Testis (tissue), 3 donors: ENCODE data around the gene ARL6IP6. TPM values are rescaled to one million over a fixed set of nuclear protein-coding genes. Genes with fewer than 3 reads are reported as not detected.
"Not testable (repeated sequence)": the region's sequence is repeated elsewhere in the genome, so short reads cannot be mapped to it uniquely, and the experiment has no call there.

Experiments used
- DNase-seq: peaks from one replicate; pipeline ENCODE4 v3.0.0-alpha.2; 2019
- H3K27ac ChIP-seq, 2 donors: fragments of 200-600 bp; sonication (generic); one replicate each; pipeline ENCODE4 v1.5.1; 2019
- H3K27me3 ChIP-seq: fragments of 200-600 bp; sonication (generic); one replicate; pipeline ENCODE4 v1.5.1; 2019
- H3K36me3 ChIP-seq: fragments of 200-600 bp; sonication (generic); one replicate; pipeline ENCODE4 v1.5.1; 2017; ENCODE audit warnings: low read depth; ENCODE audit errors: missing control alignments
- H3K4me1 ChIP-seq: fragments of 200-600 bp; sonication (generic); one replicate; pipeline ENCODE4 v1.5.1; 2019
- H3K4me3 ChIP-seq, 2 donors: fragments of 200-600 bp; sonication (generic); one replicate each; pipeline ENCODE4 v1.5.1; 2017 to 2019
- H3K9me3 ChIP-seq: fragments of 200-600 bp; sonication (generic); one replicate; pipeline ENCODE4 v1.5.1; 2017
- CTCF ChIP-seq, 3 experiments: fragments of 450-650 bp in 2 of 3; fragments of 200-600 bp in 1 of 3; sonication (generic) in 1 of 3; IDR thresholded peaks; one replicate each; pipeline ENCODE4 v1.5.1; 2016 to 2019; ENCODE audit warnings: antibody characterized with exemption in 3 of 3, mild to moderate bottlenecking in 2 of 3, moderate library complexity in 1 of 3
- POLR2A ChIP-seq: fragments of 450-650 bp; IDR thresholded peaks from one replicate; pipeline ENCODE4 v1.6.1; 2017; ENCODE audit warnings: antibody characterized with exemption, mild to moderate bottlenecking, moderate library complexity
- WGBS, 2 donors: methylation state at CpG; one replicate each; pipeline ENCODE4 v1.1.5; 2018; 5-methylcytosine and 5-hydroxymethylcytosine counted together
- intact Hi-C: fragments of 100-400 bp; cut with DNase I; formaldehyde crosslinking; loops from one replicate; pipeline ENCODE4 v1.15.1; 2023; ENCODE audit warnings: low total_unique reads
- polyA plus RNA-seq: library from polyadenylated mRNA; stranded (reverse); fragments of 350-450 nt; fragmentation: Illumina TruSeq; extraction: RNeasy Lipid Tissue Mini Kit (QIAGEN cat#74804); gene quantifications from one replicate; pipeline ENCODE4 v1.2.3, GENCODE V29; 2014; ENCODE audit warnings: low read depth, low replicate concordance; ENCODE audit not compliant: insufficient read depth
- total RNA-seq, 2 donors: library from RNA; depleted of rRNA; stranded (reverse); fragments of >200 nt; gene quantifications; one replicate each; pipeline ENCODE4 v1.2.3, GENCODE V29; 2016

ARL6IP6 gene
- total and polyA plus RNA-seq, 3 donors from 2014 or later: 27.8 to 42.0 (median 42.0) TPM

DNA sequence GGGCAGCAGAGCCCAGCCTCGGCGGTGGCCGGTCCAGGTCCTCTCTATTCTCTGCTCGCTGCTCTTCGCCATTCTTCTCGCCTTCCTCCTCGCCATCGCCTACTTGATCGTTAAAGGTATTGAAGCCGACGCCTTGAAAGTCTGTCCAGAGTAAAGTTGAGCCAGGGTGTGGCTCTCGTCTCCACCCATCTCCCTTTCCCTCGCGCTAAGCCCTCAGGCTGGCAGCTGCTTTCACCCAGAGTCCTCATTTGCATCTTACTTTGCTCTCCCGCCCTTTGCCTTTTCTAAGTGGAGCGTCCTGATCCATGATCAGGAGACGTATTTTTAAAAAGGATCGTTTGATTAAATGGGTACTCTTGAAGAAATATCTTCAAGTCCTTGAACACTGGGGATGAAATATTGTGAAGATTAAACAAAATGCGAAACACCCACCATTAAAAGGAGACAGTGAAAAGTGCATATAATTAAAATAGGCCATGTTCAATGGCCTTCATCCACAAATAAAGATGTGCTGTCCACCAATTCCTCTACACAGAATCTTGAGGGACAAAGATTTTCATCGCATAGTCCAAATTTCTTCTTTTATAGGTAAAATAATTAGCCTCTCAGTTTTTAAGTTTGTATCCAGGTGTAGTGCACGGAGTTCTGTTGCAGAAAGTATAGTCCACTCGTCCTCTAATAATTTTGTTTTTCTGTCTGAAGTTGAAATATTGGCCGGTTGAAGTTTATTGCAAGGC lies 657 bp downstream of the ARL6IP6 start:
- 2% methylated on average over 23 of the region's 23 CpGs for WGBS, 2 donors
- TF ChIP-seq CTCF (IDR thresholded peaks at IDR 0.05) (no peak), POLR2A (no peak)
- DNase-seq: peak; percentile 43
- no peaks in the 10 kb centered on the region for H3K36me3 ChIP-seq
- H3K9me3 ChIP-seq: no peaks in the 10 kb centered on the region
- intact Hi-C loops: no loop called here
- peak overlapping the region; percentile 98 to 99 for H3K27ac ChIP-seq
- H3K4me3 ChIP-seq: peak overlapping the region; percentile 83 to 96
- H3K4me1 ChIP-seq: peaks cover 26% of the 10 kb centered on the region
- H3K27me3 ChIP-seq: no peaks in the 10 kb centered on the region

GRCh38 chr2:152720794-152721193 lies 2.4 kb downstream of the ARL6IP6 start:
- DNase-seq: peak; percentile 34
- WGBS, 2 donors: 36 to 58% methylated on average over 2 of the region's 2 CpGs
- Histone ChIP-seq H3K9me3 (no peaks in the 10 kb centered on the region), H3K4me3 (no peak overlapping the region), H3K27ac (no peak overlapping the region), H3K27me3 (no peaks in the 10 kb centered on the region), H3K4me1 (peaks cover 20% of the 10 kb centered on the region), H3K36me3 (no peaks in the 10 kb centered on the region)
- intact Hi-C loops: no loop called here
- TF ChIP-seq CTCF (IDR thresholded peaks at IDR 0.05) (no peak), POLR2A (no peak)

- H3K4me1 ChIP-seq: peaks cover 17% of the 10 kb centered on the region
- H3K9me3 ChIP-seq, H3K4me3 ChIP-seq, DNase-seq, H3K27me3 ChIP-seq, intact Hi-C loops, H3K27ac ChIP-seq, H3K36me3 ChIP-seq: not testable (repeated sequence)
- 92 to 93% methylated on average over 8 of the region's 8 CpGs for WGBS, 2 donors
These were observed 4.2 kb downstream of the ARL6IP6 start for GRCh38 chr2:152722639-152723038.

- TF ChIP-seq POLR2A (no peak), CTCF (IDR thresholded peaks at IDR 0.05) (no peak)
- Histone ChIP-seq H3K27ac (no peak overlapping the region), H3K9me3 (no peaks in the 10 kb centered on the region), H3K4me3 (no peak overlapping the region), H3K27me3 (no peaks in the 10 kb centered on the region), H3K4me1 (peaks cover 17% of the 10 kb centered on the region), H3K36me3 (no peaks in the 10 kb centered on the region)
- WGBS, 2 donors: 85 to 93% methylated on average over 1 of the region's 1 CpG
- intact Hi-C loops: no loop called here
- DNase-seq: no peak
These were observed 5.5 kb downstream of the ARL6IP6 start for GRCh38 chr2:152723918-152724317.

DNA sequence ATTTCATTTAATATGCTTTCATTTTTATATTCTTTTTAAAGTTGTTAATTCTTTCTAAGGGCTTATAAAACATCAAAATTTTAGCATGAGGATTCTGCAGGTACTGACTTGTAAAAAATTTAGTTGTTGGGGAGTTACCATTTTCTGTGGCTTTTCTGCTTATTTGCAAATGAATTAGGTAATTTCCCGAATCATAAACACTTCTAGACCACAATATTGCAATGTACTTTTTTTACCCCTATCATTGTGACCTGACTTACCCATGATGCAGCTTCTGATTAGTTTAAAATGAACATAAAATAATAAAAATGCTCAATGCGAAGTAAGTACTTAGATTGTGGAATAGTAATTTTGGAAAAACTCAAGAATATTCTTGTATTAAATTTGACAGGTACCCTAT lies 11.4 kb downstream of the ARL6IP6 start:
- H3K27ac ChIP-seq: no peak overlapping the region
- H3K27me3 ChIP-seq: no peaks in the 10 kb centered on the region
- intact Hi-C loops: loop anchor here (10.0 kb wide), 1 partner anchor 165 kb away; no protein-coding TSS in a partner anchor
- H3K36me3 ChIP-seq: no peaks in the 10 kb centered on the region
- TF ChIP-seq POLR2A (no peak), CTCF (IDR thresholded peaks at IDR 0.05) (no peak)
- no peak for DNase-seq
- H3K4me3 ChIP-seq: no peak overlapping the region
- no peaks in the 10 kb centered on the region for H3K9me3 ChIP-seq
- 86 to 87% methylated on average over 2 of the region's 2 CpGs for WGBS, 2 donors
- no peaks in the 10 kb centered on the region for H3K4me1 ChIP-seq
